HG03571 (cell line): ENCODE measurements around the gene KIF1A.

ENCODE experiments used
- ATAC-seq: cut with Tn5 transposase; IDR thresholded peaks from one replicate; pipeline ENCODE4 v1.9.1; 2021; ENCODE audit not compliant: unreplicated experiment

KIF1A gene

GRCh38 chr2:240720686-240721595 is 99.1 kb downstream of the KIF1A start:
- ATAC-seq = no peak

GRCh38 chr2:240719676-240720545 is 100.1 kb downstream of the KIF1A start:
- no peak for ATAC-seq

GRCh38 chr2:240718896-240719490 is 101.0 kb downstream of the KIF1A start:
- no peak for ATAC-seq

DNA sequence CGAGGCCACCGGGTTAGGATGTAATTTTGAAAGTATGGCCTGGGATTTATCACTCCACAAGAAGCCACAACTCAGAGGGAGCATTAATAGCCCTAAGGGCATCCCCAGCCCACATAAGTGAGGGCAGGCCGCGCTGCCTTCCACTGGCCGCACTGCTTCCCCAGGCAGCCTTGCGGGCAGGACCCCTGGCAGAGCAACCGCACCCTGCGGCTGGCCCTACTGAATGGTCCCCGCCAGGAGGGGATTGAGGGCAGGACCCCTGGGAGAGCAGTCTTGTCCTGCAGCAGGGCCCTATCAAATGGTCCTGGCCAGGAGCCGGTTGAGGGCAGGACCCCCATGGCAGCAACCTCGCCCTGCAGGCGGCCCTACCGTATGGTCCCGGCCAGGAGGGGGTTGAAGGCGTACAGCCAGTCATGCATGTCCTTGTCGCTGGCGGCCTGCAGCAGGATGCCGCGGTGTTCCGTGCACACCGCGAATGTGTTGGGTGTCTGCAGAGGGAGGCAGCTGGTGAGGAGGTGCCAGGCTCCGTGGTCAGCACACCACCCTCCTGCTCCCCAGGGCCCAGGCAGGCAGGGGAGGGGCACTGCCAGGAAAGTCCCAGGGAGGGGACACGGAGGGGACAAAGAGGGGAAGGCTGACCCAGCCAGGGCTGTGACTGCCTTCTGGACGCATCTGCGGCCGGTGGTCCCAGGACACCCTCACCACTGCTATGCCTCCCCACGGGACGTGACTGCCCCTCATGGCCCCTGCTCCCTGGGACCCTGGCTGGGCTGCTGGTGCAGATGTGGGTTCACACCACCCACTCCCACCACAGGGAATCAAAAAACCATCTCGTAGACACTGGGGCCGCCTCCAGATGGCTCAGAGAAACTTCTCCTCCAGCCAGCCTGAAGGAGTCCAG is 102.1 kb downstream of the KIF1A start:
- no peak for ATAC-seq

DNA sequence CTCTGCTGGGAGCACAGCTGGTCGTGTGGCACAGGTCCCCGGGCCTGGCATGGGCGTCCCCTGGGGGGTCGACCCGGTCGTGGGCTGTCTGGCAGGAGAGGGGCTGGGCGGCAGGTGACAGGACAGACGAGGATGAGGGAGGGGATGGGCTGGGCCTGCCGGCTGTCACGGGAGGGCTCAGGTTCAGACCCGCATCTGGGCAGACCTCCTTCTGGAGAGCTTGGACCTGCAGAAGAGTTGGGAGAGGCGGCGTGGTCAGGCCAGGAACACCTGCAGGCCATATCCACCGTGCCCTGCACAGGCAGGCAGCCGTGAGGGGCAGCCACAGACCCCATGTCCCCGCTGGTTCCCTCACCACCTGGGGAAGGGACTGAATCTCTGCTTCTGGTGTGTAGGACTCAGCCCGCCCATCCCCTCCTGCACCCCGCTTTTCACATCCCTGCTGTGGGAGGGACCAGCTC is 102.8 kb downstream of the KIF1A start:
- ATAC-seq = no peak

DNA sequence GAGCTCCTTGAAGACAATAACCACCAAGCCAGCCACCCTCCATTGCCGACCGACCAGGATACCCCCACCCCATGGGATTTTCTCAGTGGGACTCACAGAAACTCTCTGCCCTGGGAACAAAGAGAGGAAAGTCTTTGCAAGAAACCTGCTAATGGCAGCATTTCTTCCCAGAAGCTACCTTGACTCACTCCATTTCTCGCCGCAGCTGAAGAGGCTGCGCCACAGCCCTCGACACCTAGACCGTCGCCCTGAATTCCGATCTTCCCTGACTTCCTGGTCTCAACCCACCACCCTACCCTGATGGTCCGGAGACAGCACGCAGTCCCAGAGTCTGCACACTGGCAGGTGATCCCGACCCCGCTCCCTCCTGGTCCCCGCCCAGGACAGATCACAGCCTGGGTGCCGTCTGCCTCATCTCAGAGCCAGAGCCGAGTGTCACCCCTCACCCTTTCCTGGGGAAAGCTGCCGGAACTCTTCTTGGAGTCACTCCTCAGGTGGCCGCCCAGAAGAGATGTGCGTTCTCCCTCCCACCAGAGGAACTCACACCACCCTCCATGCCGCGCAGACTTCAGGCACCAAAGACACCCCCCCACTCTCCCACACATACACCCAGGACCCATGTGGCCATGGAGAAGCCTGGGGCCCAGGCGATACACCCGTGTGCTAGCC is 103.8 kb downstream of the KIF1A start:
- no peak for ATAC-seq

DNA sequence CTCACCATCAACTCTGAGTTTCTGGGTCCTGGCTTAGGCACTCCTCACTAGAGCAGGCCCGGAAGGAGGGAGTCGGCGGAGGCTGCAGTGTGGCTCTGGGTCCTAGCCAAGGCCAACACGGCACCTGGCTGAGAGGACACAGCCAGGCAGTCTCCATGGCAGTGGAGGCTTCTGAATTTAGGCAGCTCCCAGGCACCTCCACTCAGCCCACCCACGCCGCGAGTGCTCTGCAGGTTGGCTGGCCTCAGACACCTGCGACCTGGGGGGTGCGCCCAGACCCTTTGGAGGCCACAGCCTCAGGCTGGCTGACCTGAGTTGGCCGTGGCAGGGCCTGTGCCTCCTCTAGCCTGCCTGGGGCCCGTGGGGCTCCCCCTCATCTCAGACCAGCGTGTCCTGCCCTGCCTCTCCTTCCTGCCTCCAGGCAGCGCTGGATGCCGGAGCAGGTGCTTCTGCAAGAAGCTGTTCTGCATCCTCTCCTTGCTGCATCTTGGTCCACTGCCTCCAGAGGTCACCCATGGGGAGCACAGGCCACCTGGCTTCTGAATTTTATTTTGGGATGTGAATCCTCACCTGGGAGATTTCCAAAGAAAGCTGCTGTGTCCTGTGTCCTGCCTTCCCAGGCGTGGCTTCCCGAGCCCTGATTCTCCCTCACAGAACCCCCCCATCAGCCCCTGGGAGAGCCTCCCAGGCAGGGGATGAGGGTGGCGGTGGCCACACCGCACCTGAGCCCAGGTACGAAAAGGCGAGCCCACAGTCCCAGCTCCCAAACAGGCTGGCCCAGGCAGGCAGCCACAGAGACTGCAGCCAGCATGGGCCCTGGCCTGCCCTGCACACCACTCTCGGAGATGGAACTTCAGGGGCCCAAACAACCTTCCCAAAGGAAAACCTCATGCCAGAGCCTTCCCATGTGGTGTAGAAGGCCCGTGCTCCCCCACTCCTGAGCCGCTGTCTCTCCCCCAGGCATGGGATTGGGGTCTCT is 105.0 kb downstream of the KIF1A start:
- ATAC-seq = no peak

DNA sequence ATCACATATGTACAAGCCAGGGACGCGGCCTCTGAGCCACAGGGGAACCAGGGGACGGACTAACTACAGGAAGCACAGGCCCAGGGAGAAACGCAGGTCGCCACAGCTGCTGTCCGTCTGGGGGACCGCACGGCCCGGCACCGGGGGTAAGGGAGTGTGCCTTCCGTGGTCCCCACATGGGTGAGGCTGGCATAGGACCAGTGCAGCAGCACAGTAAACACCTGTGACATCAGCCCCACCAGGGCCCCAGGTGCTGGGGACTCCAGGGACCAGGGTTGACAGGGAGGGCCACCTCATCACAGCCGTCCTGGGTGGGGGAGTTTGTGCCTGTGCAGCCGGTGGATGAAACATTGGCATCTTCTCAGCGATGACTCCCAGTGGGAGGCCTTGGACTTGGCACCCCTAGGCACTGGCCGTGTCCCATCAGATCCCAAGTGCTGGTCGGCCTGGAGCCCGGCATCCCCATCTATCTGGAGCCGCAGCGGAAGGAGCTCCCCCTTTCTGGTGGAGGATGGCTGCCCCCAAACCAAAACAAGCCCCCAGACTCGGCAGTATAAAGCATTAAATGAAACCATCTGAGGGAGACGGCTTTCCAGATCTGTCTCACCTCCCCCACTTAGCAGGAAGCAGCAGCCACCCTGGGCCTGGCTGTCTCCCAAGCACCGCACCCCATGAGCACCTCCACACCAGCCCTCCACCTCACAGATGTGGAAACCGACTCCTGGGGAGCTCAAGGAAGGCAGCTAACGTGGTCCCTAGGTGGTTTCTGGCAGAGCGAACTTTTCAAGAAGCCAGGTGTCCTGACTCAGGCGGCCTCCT is 105.9 kb downstream of the KIF1A start:
- no peak for ATAC-seq

DNA sequence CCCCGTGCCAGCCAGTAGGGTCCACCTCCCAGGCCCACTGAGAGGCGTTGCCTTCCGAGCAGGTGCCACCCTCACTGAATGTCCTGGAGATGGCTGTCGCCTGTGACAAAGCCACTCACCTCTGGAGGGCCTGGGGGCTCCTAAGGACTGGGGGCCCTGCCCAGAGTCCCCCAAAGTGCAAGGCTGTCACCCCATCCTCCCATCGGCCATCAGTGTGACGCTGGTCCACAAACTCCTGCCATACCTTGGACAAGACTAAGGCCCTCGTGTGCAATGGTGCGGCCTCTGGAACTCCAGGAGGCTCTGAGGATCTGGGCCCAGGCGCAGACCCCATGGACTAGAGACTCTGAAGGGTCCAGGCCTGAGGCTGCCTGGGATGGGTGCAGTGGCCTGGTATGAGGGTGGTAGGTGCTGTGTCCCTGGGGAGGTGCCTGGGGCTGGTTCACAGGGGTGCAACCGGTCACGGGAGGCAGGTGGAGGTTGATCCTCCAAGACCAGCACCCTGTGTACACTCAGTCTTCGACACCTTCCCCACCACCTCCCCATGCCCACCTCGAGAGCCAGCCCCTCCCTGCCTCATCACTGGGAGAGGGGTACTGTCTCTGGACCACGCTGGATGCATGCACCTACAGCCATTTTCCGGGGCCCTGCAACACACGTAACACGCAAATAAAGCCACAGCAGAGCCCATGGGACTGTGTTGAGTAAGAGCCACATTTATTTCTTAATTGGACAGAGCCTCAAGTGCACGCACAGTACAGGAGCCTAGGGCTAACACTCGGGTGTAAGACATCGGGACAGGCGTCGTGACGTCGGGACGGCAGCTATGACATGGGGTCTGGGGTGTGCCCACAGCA is 106.7 kb downstream of the KIF1A start:
- ATAC-seq = no peak

- no peak for ATAC-seq
Observed at GRCh38 chr2:240712121-240712520, 107.9 kb downstream of the KIF1A start.

DNA sequence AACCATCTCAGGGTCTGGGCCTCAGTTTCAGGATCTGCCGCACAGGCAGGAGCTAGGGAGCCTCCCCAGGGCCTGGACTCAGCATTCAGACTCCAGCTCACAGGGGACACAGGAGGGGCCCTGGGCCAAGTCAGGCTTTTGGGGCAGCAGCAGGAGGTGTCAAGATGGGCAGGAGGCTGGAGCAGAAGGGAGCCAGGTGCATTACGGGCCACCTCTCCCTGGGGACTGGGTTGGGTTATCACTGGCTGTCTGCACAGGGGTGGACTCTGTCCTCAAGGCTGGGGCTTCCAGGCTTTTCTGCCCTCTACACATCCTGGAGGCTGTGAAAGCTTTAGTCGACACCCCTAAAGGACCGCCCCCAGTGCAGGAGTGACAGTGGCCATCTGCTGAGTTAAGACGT is 108.3 kb downstream of the KIF1A start:
- ATAC-seq = no peak

DNA sequence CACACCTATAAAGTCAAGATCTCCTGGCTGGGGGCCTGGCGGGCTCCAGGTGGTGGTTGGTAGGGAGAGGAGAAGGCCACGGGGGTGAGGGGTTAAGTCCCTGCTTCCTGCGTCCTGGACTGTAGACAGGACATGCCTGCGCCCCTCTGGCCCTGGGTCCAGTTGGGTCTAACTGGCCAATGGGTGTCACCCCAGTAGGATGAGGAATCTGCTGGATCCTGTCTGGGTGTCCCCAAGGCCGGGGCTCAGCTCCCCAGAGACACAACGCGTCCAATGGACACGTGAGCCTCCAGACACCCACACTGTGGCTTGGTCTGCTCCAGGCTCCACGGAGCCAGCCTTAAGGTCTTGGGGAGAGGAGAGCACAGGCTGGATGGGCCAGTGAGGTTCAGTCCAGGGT is 108.7 kb downstream of the KIF1A start:
- ATAC-seq = no peak

DNA sequence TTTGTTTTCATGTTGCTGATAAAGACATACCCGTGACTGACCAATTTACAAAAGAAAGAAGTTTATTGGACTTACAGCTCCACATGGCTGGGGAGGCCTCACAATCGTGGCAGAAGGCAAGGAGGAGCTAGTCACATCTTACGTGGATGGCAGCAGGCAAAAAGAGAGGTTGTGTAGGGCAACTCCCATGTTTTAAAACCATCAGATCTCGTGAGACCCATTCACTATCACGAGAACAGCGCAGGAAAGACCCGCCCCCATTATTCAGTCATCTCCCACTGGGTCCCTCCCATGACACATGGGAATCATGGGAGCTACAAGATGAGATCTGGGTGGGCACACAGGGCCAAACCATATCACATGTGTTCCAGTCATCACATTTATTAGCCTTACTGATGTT is 111.6 kb downstream of the KIF1A start:
- ATAC-seq = no peak

DNA sequence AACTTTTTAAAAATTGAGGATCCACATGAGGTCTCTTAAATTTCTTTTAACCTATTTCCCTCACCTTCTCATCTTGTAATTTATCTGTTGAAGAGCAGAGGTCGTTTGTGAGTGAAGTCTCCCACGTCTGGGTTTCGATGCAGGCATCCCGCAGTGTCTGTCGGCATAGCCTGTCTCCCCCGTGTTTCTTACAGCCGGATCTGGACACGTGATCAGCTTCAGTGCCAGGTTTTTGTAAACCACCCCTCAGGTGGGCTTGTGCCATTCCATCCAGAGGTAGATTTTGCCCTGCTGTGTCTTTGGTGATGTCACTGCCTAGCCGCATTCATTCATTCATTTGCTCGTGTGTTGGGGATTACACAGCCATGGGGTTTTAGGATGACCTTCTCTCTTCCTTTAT is 112.2 kb downstream of the KIF1A start:
- no peak for ATAC-seq

- no peak for ATAC-seq
Observed at GRCh38 chr2:240707043-240707756, 112.8 kb downstream of the KIF1A start.

DNA sequence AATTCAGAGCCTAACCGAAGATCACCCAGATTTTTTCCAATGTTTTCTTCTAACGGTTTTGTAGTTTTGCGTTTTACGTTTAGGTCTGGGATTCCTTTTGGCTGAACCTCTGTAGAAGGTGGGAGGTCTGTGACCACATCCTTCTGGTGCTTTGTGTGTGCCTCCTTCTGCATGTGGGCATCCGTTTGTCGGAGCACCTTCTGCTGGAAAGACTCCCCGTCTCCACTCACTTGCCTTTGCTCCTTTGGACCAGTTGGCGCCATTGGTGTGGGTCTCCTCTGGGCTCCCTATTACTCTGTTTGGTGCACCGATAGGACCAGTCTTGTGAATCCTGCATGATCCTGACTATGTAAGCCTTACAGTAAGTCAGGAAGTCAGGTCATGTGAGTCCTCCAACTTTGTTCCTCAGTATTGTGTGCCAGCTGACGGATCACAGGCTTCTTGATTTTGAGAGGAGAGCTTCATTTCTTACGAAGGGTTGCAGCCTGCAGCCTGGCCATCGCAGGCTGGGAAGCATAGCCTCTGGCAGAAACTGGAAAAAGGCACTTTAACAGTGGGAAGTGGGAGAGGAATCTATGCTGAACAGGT is 114.7 kb downstream of the KIF1A start:
- no peak for ATAC-seq
